OCI-M2 (cell line): ENCODE results near the gene LBHD1.
"Not testable (repeated sequence)": the region's sequence is repeated elsewhere in the genome, so short reads cannot be mapped to it uniquely, and the experiment has no call there.

ENCODE experiments used
- DNase-seq: peaks from one replicate; lab custom pipeline; 2025; ENCODE audit not compliant: unreplicated experiment; lab: John Stamatoyannopoulos, UW

Gene LBHD1

DNA sequence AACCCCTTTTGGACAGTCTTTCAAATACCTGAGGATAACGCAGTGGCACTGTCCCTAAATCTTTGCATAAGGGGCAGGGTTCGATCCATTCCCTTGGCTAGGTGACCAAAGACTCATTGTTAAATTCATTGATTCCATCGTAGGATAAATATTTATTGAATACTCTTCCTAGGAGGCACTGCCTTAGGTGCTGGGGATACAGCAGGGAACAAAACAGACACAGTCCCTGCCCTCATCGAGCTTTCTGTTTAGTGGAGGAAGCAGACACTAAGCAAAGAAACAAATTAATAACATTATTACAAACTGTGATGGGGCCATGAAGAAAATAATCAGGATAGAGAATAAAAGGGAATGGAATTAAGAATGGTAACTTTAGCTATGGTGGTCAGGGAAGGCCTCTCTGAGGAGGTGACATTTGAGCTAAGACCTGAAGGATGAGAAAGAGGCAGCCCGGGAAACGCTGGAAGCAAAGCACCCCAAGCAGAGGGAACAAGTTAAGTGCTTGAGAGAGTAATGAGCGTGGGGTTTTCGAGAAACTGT lies 51.0 kb downstream of the LBHD1 start:
- DNase-seq = no peak

- DNase-seq = not testable (repeated sequence)
These were observed 55.1 kb downstream of the LBHD1 start for GRCh38 chr11:62616957-62617356.

GRCh38 chr11:62615521-62615920 lies 56.5 kb downstream of the LBHD1 start:
- no peak for DNase-seq

DNA sequence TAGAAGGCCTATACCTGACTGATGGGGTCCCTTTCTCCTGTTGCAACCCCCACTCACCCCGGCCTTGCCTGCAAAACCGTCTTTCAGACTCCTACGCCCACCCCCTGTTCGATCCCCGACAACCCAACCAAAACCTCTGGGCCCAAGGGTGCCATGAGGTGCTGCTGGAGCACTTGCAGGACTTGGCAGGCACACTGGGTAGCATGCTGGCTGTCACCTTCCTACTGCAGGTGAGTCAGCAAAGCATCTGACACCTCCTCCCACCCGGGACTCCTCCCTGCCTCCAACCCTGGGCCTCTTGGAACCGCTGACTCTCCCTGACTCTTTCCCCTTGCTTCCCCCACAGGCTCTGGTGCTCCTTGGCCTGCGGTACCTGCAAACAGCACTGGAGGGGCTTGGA lies 57.8 kb downstream of the LBHD1 start:
- DNase-seq = no peak

DNA sequence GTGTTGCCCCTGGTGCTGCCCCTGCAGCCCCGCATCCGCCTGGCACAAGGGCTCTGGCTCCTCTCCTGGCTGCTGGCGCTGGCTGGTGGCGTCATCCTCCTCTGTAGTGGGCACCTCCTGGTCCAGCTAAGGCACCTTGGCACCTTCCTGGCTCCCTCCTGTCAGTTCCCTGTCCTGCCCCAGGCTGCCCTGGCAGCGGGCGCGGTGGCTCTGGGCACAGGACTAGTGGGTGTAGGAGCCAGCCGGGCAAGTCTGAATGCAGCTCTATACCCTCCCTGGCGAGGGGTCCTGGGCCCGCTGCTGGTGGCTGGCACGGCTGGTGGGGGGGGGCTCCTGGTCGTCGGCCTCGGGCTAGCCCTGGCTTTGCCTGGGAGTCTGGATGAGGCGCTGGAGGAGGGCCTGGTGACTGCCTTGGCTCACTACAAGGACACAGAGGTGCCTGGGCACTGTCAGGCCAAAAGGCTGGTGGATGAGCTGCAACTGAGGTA lies 58.7 kb downstream of the LBHD1 start:
- no peak for DNase-seq
